HEK293 (cell line): ENCODE measurements around the gene BBX.

ENCODE experiments used
- CTCF ChIA-PET: fragments of 350-600 bp; formaldehyde crosslinking; extraction: SDS; loops from one replicate; lab custom pipeline; 2021; ENCODE audit warnings: antibody characterized with exemption; lab: Yijun Ruan, JAX
- POLR2A ChIA-PET: fragments of 300-600 bp; formaldehyde crosslinking; extraction: SDS; loops from one replicate; lab custom pipeline; 2020; ENCODE audit warnings: antibody characterized with exemption, inconsistent platforms; lab: Yijun Ruan, JAX
- H3K27ac ChIP-seq: fragments of 200-500 bp; sonication (Bioruptor generic); 2 replicates; pipeline ENCODE4 v1.5.1; 2014; ENCODE audit warnings: low read depth, low read length, control low read depth, inconsistent platforms; ENCODE audit errors: extremely low read depth
- H3K36me3 ChIP-seq, 2 experiments: fragments of 200-500 bp in 1 of 2; sonication (Bioruptor generic) in 1 of 2; 1 replicate in 1 of 2; 2 replicates in 1 of 2; pipeline ENCODE4 v1.5.1; 2014 to 2017; ENCODE audit warnings: inconsistent platforms in 2 of 2, low read length in 2 of 2; ENCODE audit not compliant: control insufficient read depth in 2 of 2, insufficient read depth in 1 of 2
- H3K4me1 ChIP-seq: fragments of 200-500 bp; sonication (Bioruptor generic); 2 replicates; pipeline ENCODE4 v1.5.1; 2014; ENCODE audit warnings: mild to moderate bottlenecking, low read length, inconsistent platforms; ENCODE audit not compliant: control insufficient read depth, insufficient read depth
- H3K4me3 ChIP-seq: 2 replicates; pipeline ENCODE4 v1.5.1; 2011; ENCODE audit warnings: low read depth, mild to moderate bottlenecking, control low read depth, low read length, moderate library complexity
- H3K9me3 ChIP-seq: fragments of 200-500 bp; sonication (Bioruptor generic); 2 replicates; pipeline ENCODE4 v1.5.1; 2014; ENCODE audit warnings: low read depth, low read length, inconsistent platforms; ENCODE audit not compliant: control insufficient read depth, insufficient read depth
- GLI4 ChIP-seq: fragments of 450-650 bp; formaldehyde crosslinking; IDR thresholded peaks from 2 replicates; pipeline ENCODE4 v1.5.1; 2016; ENCODE audit warnings: missing biosample characterization, missing genetic modification characterization
- KLF16 ChIP-seq: fragments of 450-650 bp; formaldehyde crosslinking; IDR thresholded peaks from 2 replicates; pipeline ENCODE4 v1.5.1; 2017; ENCODE audit warnings: missing biosample characterization, missing genetic modification characterization
- OSR2 ChIP-seq: fragments of 450-650 bp; formaldehyde crosslinking; IDR thresholded peaks from 2 replicates; pipeline ENCODE4 v1.5.1; 2016; ENCODE audit warnings: missing biosample characterization, missing genetic modification characterization
- PRDM6 ChIP-seq: fragments of 450-650 bp; formaldehyde crosslinking; IDR thresholded peaks from 2 replicates; pipeline ENCODE4 v1.5.1; 2017; ENCODE audit warnings: missing biosample characterization, missing genetic modification characterization
- REST ChIP-seq: fragments of 450-650 bp; formaldehyde crosslinking; IDR thresholded peaks from 2 replicates; pipeline ENCODE4 v1.5.1; 2016; ENCODE audit warnings: missing biosample characterization, missing genetic modification characterization
- TRIM28 ChIP-seq: IDR thresholded peaks from 2 replicates; pipeline ENCODE4 v1.6.1; 2011; ENCODE audit warnings: low read length, control low read depth, borderline replicate concordance
- TSHZ1 ChIP-seq: fragments of 450-650 bp; formaldehyde crosslinking; IDR thresholded peaks from 2 replicates; pipeline ENCODE4 v1.5.1; 2016; ENCODE audit warnings: missing biosample characterization, missing genetic modification characterization, borderline replicate concordance
- ZNF10 ChIP-seq: fragments of 450-650 bp; formaldehyde crosslinking; IDR thresholded peaks from 2 replicates; pipeline ENCODE4 v1.5.1; 2017; ENCODE audit warnings: missing biosample characterization, missing genetic modification characterization
- ZNF16 ChIP-seq: fragments of 450-650 bp; formaldehyde crosslinking; IDR thresholded peaks from 2 replicates; pipeline ENCODE4 v1.5.1; 2016; ENCODE audit warnings: low read depth, missing biosample characterization, missing genetic modification characterization
- ZNF266 ChIP-seq: fragments of 450-650 bp; formaldehyde crosslinking; IDR thresholded peaks from 2 replicates; pipeline ENCODE4 v1.5.1; 2016; ENCODE audit warnings: missing biosample characterization, missing genetic modification characterization, low read depth
- ZNF513 ChIP-seq: fragments of 450-650 bp; IDR thresholded peaks from 2 replicates; pipeline ENCODE4 v1.5.1; 2018; ENCODE audit warnings: missing biosample characterization, missing genetic modification characterization
- ZNF645 ChIP-seq: fragments of 450-650 bp; formaldehyde crosslinking; IDR thresholded peaks from 2 replicates; pipeline ENCODE4; 2016; ENCODE audit warnings: missing biosample characterization, missing genetic modification characterization
- ZNF768 ChIP-seq: fragments of 450-650 bp; formaldehyde crosslinking; IDR thresholded peaks from 2 replicates; pipeline ENCODE4 v1.5.1; 2018; ENCODE audit warnings: missing biosample characterization, mild to moderate bottlenecking, missing genetic modification characterization
- ZNF776 ChIP-seq: fragments of 450-650 bp; formaldehyde crosslinking; IDR thresholded peaks from 2 replicates; pipeline ENCODE4 v1.5.0; 2017; ENCODE audit warnings: missing biosample characterization, missing genetic modification characterization, borderline replicate concordance

BBX gene

GRCh38 chr3:107668963-107669362 lies 146.2 kb downstream of the BBX start:
- TF ChIP-seq GLI4 (no peak), ZNF513 (tag by site-specific recombination) (peak; percentile 54)
- ChIA-PET CTCF (interaction anchor here (0.6 to 1.7 kb wide), 3 partner anchors 8 to 317 kb away, joined by 3 to 7 read pairs (median 4); no protein-coding TSS in a partner anchor), POLR2A (no interaction called here)
- no peaks in the 10 kb centered on the region for H3K9me3 ChIP-seq
- no peaks in the 10 kb centered on the region for H3K4me1 ChIP-seq
- no peak overlapping the region for H3K4me3 ChIP-seq
- no peaks in the 10 kb centered on the region for H3K36me3 ChIP-seq
- no peak overlapping the region for H3K27ac ChIP-seq

- POLR2A ChIA-PET: no interaction called here
- no peaks in the 10 kb centered on the region for H3K36me3 ChIP-seq
- TF ChIP-seq REST (no peak), ZNF10 (tag by site-specific recombination) (no peak), ZNF768 (tag by site-specific recombination) (no peak), ZNF266 (tag by site-specific recombination) (no peak), TRIM28 (no peak), ZNF645 (tag by site-specific recombination) (no peak), PRDM6 (tag by site-specific recombination) (no peak), KLF16 (tag by site-specific recombination) (no peak), TSHZ1 (tag by site-specific recombination) (no peak), OSR2 (tag by site-specific recombination) (no peak), ZNF16 (tag by site-specific recombination) (no peak), ZNF776 (tag by site-specific recombination) (no peak)
- H3K27ac ChIP-seq: no peak overlapping the region
- no peaks in the 10 kb centered on the region for H3K4me1 ChIP-seq
- CTCF ChIA-PET: interaction anchor here (1.7 kb wide), 2 partner anchors 8 to 398 kb away, joined by 4 to 8 read pairs; no protein-coding TSS in a partner anchor
- H3K9me3 ChIP-seq: no peaks in the 10 kb centered on the region
- no peak overlapping the region for H3K4me3 ChIP-seq
Observed at GRCh38 chr3:107669669-107670068, 146.9 kb downstream of the BBX start.
